ENCODE data around the gene GDPD3. TPM values are rescaled to one million over a fixed set of nuclear protein-coding genes. Genes with fewer than 3 reads are reported as not detected.

Gene GDPD3
- total and polyA plus RNA-seq, 9 of the 15 experiments (the other 6 are each of a cell fraction or from before 2014, with no cell fraction given), result 0.47 to 3.9 (median 1.1) TPM

GRCh38 chr16:30060836-30061554 lies 52.3 kb downstream of the GDPD3 start (continued):
- TF ChIP-seq LCOR (CRISPR knock-in tag; IDR thresholded peaks at IDR 0.05) (no peak), ARID1B (IDR thresholded peaks at IDR 0.05) (peak; percentile 51; the same call in 1 of the 2 replicates), CCNT2 (IDR thresholded peaks at IDR 0.05; ENCODE audit: borderline replicate concordance, extremely low read depth, insufficient read length, low read depth, low read length) (no peak), NCOR1 (IDR thresholded peaks at IDR 0.05) (peak; percentile 40; the same call in 1 of the 2 replicates), ZNF3 (CRISPR knock-in tag; IDR thresholded peaks at IDR 0.05) (no peak), VEZF1 (CRISPR knock-in tag; IDR thresholded peaks at IDR 0.05) (peak; percentile 46; the same call in 1 of the 2 replicates), CBX2 (IDR thresholded peaks at IDR 0.05; ENCODE audit: insufficient read depth, low read length, poor library complexity, severe bottlenecking) (no peak), CBFA2T3 (IDR thresholded peaks at IDR 0.05) (peak; percentile 77), PURB (CRISPR knock-in tag; IDR thresholded peaks at IDR 0.05; ENCODE audit: low read depth) (no peak), ZNF717 (CRISPR knock-in tag; IDR thresholded peaks at IDR 0.05) (no peak), TAL1 (IDR thresholded peaks at IDR 0.05) (peak; percentile 30), ZNF699 (CRISPR knock-in tag; IDR thresholded peaks at IDR 0.05; ENCODE audit: insufficient replicate concordance) (no peak), SMARCA4 (IDR thresholded peaks at IDR 0.05) (0 out of 2 replicates have a peak, but pooled peaks have one; percentile 18), HNRNPL (IDR thresholded peaks at IDR 0.05; ENCODE audit: low read depth, low read length) (no peak), CREM (IDR thresholded peaks at IDR 0.05; ENCODE audit: low read depth) (0 out of 2 replicates have a peak, but pooled peaks have one; percentile 8), NRF1 (conservative IDR thresholded peaks at IDR 0.05 in 1 of 2, IDR thresholded peaks at IDR 0.05 in 1 of 2) (no peak), ZNF224 (CRISPR knock-in tag; IDR thresholded peaks at IDR 0.05) (no peak), KDM1A (IDR thresholded peaks at IDR 0.05) (peak; percentile 95 to 96; a peak in 3 of 4 replicates), TFAM (CRISPR knock-in tag; conservative IDR thresholded peaks at IDR 0.05) (no peak), POLR2B (IDR thresholded peaks at IDR 0.05; ENCODE audit: low read depth, partially characterized antibody) (no peak), ZBTB7A (IDR thresholded peaks at IDR 0.05; ENCODE audit: borderline replicate concordance, control insufficient read depth, low read depth, low read length) (0 out of 2 replicates have a peak, but pooled peaks have one; percentile 42), HDAC2 (IDR thresholded peaks at IDR 0.05) (peak; percentile 84), MTF1 (CRISPR knock-in tag; IDR thresholded peaks at IDR 0.05; ENCODE audit: borderline replicate concordance) (no peak)
- TF ChIP-seq, protein P1, sequence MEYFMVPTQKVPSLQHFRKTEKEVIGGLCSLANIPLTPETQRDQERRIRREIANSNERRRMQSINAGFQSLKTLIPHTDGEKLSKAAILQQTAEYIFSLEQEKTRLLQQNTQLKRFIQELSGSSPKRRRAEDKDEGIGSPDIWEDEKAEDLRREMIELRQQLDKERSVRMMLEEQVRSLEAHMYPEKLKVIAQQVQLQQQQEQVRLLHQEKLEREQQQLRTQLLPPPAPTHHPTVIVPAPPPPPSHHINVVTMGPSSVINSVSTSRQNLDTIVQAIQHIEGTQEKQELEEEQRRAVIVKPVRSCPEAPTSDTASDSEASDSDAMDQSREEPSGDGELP (CRISPR knock-in tag; IDR thresholded peaks at IDR 0.05; ENCODE audit: borderline replicate concordance), result peak; percentile 80
- TF ChIP-seq, protein P2, sequence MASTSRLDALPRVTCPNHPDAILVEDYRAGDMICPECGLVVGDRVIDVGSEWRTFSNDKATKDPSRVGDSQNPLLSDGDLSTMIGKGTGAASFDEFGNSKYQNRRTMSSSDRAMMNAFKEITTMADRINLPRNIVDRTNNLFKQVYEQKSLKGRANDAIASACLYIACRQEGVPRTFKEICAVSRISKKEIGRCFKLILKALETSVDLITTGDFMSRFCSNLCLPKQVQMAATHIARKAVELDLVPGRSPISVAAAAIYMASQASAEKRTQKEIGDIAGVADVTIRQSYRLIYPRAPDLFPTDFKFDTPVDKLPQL (IDR thresholded peaks at IDR 0.05; ENCODE audit: extremely low read depth, insufficient read length), result no peak
- TF ChIP-seq, protein P3, sequence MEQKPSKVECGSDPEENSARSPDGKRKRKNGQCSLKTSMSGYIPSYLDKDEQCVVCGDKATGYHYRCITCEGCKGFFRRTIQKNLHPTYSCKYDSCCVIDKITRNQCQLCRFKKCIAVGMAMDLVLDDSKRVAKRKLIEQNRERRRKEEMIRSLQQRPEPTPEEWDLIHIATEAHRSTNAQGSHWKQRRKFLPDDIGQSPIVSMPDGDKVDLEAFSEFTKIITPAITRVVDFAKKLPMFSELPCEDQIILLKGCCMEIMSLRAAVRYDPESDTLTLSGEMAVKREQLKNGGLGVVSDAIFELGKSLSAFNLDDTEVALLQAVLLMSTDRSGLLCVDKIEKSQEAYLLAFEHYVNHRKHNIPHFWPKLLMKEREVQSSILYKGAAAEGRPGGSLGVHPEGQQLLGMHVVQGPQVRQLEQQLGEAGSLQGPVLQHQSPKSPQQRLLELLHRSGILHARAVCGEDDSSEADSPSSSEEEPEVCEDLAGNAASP (IDR thresholded peaks at IDR 0.05), result no peak

Data from K562 (cell line).